ENCODE results near the gene FHIT. TPM values are rescaled to one million over a fixed set of nuclear protein-coding genes. Genes with fewer than 3 reads are reported as not detected.

Gene FHIT
- total RNA-seq, 1 donor from 2014 or later = 11.7 TPM

DNA sequence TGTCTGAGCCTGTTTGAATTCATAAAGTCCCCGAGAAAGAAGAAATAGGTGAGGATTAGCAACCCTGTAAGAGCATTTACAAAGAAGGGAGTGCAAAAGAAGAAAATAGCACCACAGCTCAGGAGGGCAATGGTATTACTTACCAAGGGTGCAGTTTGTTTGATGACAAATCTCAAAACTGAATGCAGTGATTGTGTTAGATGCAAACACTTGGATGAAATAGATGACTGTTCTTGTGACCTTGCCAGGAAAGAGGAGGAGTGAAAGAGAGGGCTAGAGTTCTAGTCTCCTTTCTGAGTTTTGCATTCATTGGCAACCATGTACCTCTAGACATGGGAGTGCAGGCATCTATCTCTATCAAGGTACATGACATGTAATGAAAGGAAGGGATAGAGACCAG is 1170.6 kb downstream of the FHIT start:
- no peaks in the 10 kb centered on the region for H3K4me1 Mint-ChIP-seq (ENCODE audit: unreplicated experiment)
- H3K27me3 Mint-ChIP-seq = peaks cover 5% of the 10 kb centered on the region
- H3K36me3 Mint-ChIP-seq = peaks cover 4% of the 10 kb centered on the region
- no peak overlapping the region for H3K27ac Mint-ChIP-seq
- TF ChIP-seq, protein P1, sequence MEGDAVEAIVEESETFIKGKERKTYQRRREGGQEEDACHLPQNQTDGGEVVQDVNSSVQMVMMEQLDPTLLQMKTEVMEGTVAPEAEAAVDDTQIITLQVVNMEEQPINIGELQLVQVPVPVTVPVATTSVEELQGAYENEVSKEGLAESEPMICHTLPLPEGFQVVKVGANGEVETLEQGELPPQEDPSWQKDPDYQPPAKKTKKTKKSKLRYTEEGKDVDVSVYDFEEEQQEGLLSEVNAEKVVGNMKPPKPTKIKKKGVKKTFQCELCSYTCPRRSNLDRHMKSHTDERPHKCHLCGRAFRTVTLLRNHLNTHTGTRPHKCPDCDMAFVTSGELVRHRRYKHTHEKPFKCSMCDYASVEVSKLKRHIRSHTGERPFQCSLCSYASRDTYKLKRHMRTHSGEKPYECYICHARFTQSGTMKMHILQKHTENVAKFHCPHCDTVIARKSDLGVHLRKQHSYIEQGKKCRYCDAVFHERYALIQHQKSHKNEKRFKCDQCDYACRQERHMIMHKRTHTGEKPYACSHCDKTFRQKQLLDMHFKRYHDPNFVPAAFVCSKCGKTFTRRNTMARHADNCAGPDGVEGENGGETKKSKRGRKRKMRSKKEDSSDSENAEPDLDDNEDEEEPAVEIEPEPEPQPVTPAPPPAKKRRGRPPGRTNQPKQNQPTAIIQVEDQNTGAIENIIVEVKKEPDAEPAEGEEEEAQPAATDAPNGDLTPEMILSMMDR (conservative IDR thresholded peaks at IDR 0.05) = no peak
- no peak for DNase-seq (ENCODE audit: extremely low spot score, unreplicated experiment)
- H3K9me3 Mint-ChIP-seq = peaks cover under 1% of the 10 kb centered on the region
- no peak overlapping the region for H3K4me3 Mint-ChIP-seq

DNA sequence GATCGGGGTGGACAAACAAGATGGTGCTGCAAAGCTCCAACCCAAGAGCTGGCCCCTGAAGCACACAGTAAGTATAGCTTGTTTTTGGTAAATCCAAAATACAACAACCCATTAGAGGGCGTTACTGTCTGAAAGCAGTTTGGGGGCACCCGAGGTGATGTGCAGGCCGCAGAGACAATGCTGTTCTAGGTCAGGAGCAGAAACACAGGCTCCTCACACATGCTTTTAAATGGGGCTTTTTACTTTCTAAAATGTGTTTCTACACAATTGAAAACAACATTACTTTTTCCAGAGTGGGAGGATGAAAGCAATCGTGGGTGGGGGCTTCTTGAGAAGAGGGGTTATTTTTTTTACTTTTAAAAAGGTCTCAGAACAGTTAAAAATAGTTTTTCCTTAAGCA is 1172.2 kb downstream of the FHIT start:
- H3K27me3 Mint-ChIP-seq = peaks cover 3% of the 10 kb centered on the region

DNA sequence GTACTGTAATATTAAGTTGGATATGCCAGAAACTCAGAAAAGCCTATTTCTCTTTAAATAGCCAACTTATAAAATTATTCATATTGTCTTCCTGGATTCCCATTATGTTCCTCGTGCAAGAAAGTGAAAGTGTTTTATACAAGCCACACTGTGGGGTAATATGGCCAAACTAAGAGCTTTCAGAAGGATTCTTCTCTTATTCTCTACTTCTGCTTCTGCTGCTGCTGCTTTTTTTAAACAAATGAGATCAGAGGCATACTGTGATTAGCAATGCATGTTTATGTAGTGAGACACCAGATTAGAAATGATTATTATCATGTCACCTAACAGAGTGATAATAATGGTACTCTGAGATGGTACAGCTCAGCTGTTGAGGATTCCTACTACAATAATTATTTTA is 1174.9 kb downstream of the FHIT start:
- H3K27me3 Mint-ChIP-seq = peaks cover 11% of the 10 kb centered on the region
- no peaks in the 10 kb centered on the region for H3K9me3 Mint-ChIP-seq
- TF ChIP-seq, protein P1 (conservative IDR thresholded peaks at IDR 0.05) = no peak
- H3K4me3 Mint-ChIP-seq = no peak overlapping the region
- DNase-seq (ENCODE audit: extremely low spot score, unreplicated experiment) = no peak
- H3K4me1 Mint-ChIP-seq (ENCODE audit: unreplicated experiment) = no peaks in the 10 kb centered on the region
- H3K36me3 Mint-ChIP-seq = no peaks in the 10 kb centered on the region
- H3K27ac Mint-ChIP-seq = no peak overlapping the region

More for the DNA sequence above, 1172.2 kb downstream of the FHIT start:
- Mint-ChIP-seq H3K4me3 (no peak overlapping the region), H3K4me1 (ENCODE audit: unreplicated experiment) (no peaks in the 10 kb centered on the region), H3K9me3 (no peaks in the 10 kb centered on the region), H3K36me3 (peaks cover 4% of the 10 kb centered on the region), H3K27ac (no peak overlapping the region)
- no peak for DNase-seq (ENCODE audit: extremely low spot score, unreplicated experiment)
- TF ChIP-seq, protein P1 (conservative IDR thresholded peaks at IDR 0.05) = no peak

DNA sequence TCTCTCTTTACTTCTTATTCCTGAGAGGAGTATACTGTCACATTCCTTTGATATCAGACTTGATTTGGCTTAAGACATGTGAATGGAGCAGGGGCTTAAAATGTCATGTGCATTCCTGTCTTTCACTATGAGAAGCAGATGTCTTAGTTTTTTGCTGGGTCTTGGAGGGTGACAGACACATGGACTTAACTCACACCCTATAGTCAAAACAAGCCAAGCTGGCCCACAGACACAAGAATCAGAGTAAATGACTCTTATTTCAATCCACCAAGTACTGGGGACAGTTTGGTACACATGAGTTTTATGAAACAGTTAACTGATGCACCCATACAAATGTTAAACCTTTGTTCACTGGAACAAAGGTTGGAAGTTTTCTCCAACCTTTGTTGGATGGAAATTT is 1177.3 kb downstream of the FHIT start:
- Mint-ChIP-seq H3K36me3 (no peaks in the 10 kb centered on the region), H3K9me3 (no peaks in the 10 kb centered on the region), H3K4me3 (no peak overlapping the region), H3K27me3 (peaks cover 9% of the 10 kb centered on the region), H3K27ac (no peak overlapping the region), H3K4me1 (ENCODE audit: unreplicated experiment) (no peaks in the 10 kb centered on the region)
- no peak for DNase-seq (ENCODE audit: extremely low spot score, unreplicated experiment)
- TF ChIP-seq, protein P1 (conservative IDR thresholded peaks at IDR 0.05) = no peak

DNA sequence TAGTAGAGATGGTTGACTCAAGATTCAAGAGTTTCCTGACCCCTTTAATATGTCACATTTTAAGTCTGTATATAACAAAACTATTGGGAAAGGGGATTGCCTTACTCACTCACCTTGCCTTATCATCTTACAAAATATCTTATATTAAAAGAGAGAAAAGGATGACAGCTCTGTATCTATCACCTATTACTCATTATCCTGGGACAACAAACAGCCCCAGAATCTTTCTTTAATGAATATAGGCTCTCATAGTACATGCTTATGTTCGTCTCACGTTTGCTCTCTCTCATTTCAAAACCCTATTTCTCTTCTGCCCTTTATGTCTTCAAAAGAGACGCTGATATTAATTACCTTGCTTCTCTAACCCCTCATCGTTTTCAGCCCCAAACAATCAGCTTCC is 1178.0 kb downstream of the FHIT start:
- no peak overlapping the region for H3K4me3 Mint-ChIP-seq
- TF ChIP-seq, protein P1 (conservative IDR thresholded peaks at IDR 0.05) = no peak
- H3K36me3 Mint-ChIP-seq = no peaks in the 10 kb centered on the region
- H3K27me3 Mint-ChIP-seq = peaks cover 9% of the 10 kb centered on the region
- DNase-seq (ENCODE audit: extremely low spot score, unreplicated experiment) = no peak
- H3K4me1 Mint-ChIP-seq (ENCODE audit: unreplicated experiment) = no peaks in the 10 kb centered on the region
- no peaks in the 10 kb centered on the region for H3K9me3 Mint-ChIP-seq
- H3K27ac Mint-ChIP-seq = no peak overlapping the region

DNA sequence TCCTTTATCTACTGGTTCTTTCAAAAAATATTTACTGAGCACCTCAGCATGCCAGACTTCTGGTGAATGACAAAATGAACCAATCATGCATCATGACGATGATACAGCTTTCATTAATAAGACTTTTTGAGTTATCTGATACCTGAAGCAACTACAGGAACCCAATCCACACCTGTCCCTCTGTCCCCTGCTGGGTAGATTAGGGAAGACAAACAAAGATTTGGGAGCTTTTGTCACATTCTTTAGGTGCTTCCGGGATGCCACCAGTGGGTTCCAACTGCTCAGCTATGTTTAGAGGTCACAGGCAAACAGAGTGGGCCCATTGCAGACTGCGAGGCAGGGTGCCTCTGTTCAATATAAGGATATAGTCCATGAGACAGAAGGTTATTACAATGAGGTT is 1180.9 kb downstream of the FHIT start:
- H3K9me3 Mint-ChIP-seq = no peaks in the 10 kb centered on the region

More for the DNA sequence above, 1180.9 kb downstream of the FHIT start:
- no peaks in the 10 kb centered on the region for H3K36me3 Mint-ChIP-seq
- H3K4me1 Mint-ChIP-seq (ENCODE audit: unreplicated experiment) = no peaks in the 10 kb centered on the region
- peaks cover 9% of the 10 kb centered on the region for H3K27me3 Mint-ChIP-seq
- H3K4me3 Mint-ChIP-seq = no peak overlapping the region
- TF ChIP-seq, protein P1 (conservative IDR thresholded peaks at IDR 0.05) = no peak
- no peak overlapping the region for H3K27ac Mint-ChIP-seq
- no peak for DNase-seq (ENCODE audit: extremely low spot score, unreplicated experiment)
